Daoy (cell line): ENCODE measurements around the gene NBEAL1. TPM values are rescaled to one million over a fixed set of nuclear protein-coding genes. Genes with fewer than 3 reads are reported as not detected.
A peak's percentile ranks its signal among the peaks of the same experiment; 100 is the strongest.
"Not testable (repeated sequence)": the region's sequence is repeated elsewhere in the genome, so short reads cannot be mapped to it uniquely, and the experiment has no call there.

Source experiments
- DNase-seq: peaks from one replicate; pipeline ENCODE4 v3.0.0-alpha.2; 2015; ENCODE audit warnings: low read depth
- total RNA-seq: library from RNA; depleted of rRNA; stranded (reverse); fragments of >200 nt; shearing (Covaris generic); gene quantifications from 2 replicates; pipeline ENCODE4 v1.2.3, GENCODE V29; 2014; rRNA removed

The NBEAL1 gene
- total RNA-seq, 1 experiment from 2014 or later = 17.6 TPM

- DNase-seq = peak; percentile 11
These were observed 210.9 kb downstream of the NBEAL1 start for GRCh38 chr2:203225423-203226039.

- not testable (repeated sequence) for DNase-seq
These were observed 215.0 kb downstream of the NBEAL1 start for GRCh38 chr2:203229674-203230073.

GRCh38 chr2:203237346-203238238 is 222.9 kb downstream of the NBEAL1 start:
- no peak for DNase-seq

GRCh38 chr2:203238292-203238703 is 223.6 kb downstream of the NBEAL1 start:
- no peak for DNase-seq

GRCh38 chr2:203238704-203239526 is 224.2 kb downstream of the NBEAL1 start, which contains the start of gene CYP20A1:
TSS of gene CYP20A1 (plus strand) at chr2:203239018. CDS start at chr2:203239063, 45 bp downstream.
- peak; percentile 96 for DNase-seq

- DNase-seq = no peak
These were observed 225.8 kb downstream of the NBEAL1 start for GRCh38 chr2:203240491-203240890.

- DNase-seq = no peak
These were observed 227.8 kb downstream of the NBEAL1 start for GRCh38 chr2:203242518-203242917.

GRCh38 chr2:203246646-203247045 is 232.0 kb downstream of the NBEAL1 start:
- no peak for DNase-seq

GRCh38 chr2:203252818-203253217 is 238.1 kb downstream of the NBEAL1 start:
- no peak for DNase-seq

- DNase-seq = not testable (repeated sequence)
These were observed 238.9 kb downstream of the NBEAL1 start for GRCh38 chr2:203253422-203254095.

GRCh38 chr2:203261326-203262159 is 246.9 kb downstream of the NBEAL1 start:
- DNase-seq = no peak

Other genes starting within 250 kb of the NBEAL1 start
- gene ICA1L, start 143.1 kb upstream of the NBEAL1 start, total RNA-seq = 0.36 and 0.74 TPM in 2 replicates
- 110 and 112 TPM in 2 replicates for gene WDR12, start 103.2 kb upstream of the NBEAL1 start, total RNA-seq
- gene CARF, start 102.6 kb upstream of the NBEAL1 start, total RNA-seq = 4.9 and 5.8 TPM in 2 replicates
- gene CYP20A1, start 224.1 kb downstream of the NBEAL1 start, total RNA-seq = 19.4 and 29.8 TPM in 2 replicates